AG04449 (cell line): Measurements from ENCODE around the gene OS9.
"Not testable (repeated sequence)": the region's sequence is repeated elsewhere in the genome, so short reads cannot be mapped to it uniquely, and the experiment has no call there.

Experiments
- CTCF ChIA-PET: fragments of 350-600 bp; formaldehyde crosslinking; extraction: SDS; loops from one replicate; lab custom pipeline; 2021; ENCODE audit warnings: antibody characterized with exemption; lab: Yijun Ruan, JAX
- POLR2A ChIA-PET: fragments of 400-600, 350-600 bp; formaldehyde crosslinking; extraction: SDS; loops from one replicate; lab custom pipeline; 2020; ENCODE audit warnings: antibody characterized with exemption, inconsistent platforms; lab: Yijun Ruan, JAX
- DNase-seq: peaks from one replicate; pipeline ENCODE4 v3.0.0-alpha.2; 2010; ENCODE audit warnings: low read depth, low spot score
- H3K4me3 ChIP-seq: 2 replicates; pipeline ENCODE4 v1.5.1; 2011; ENCODE audit warnings: low read depth, mild to moderate bottlenecking, control low read depth, low read length
- CTCF ChIP-seq: IDR thresholded peaks from one replicate; pipeline ENCODE4 v1.5.1; 2011; ENCODE audit warnings: mild to moderate bottlenecking, moderate library complexity, low read length, control low read depth, inconsistent platforms; ENCODE audit not compliant: insufficient read depth; ENCODE audit errors: missing control alignments

The OS9 gene

GRCh38 chr12:57712701-57713100 lies 18.8 kb downstream of the OS9 start:
- ChIA-PET POLR2A (no interaction called here), CTCF (interaction anchor here (0.9 to 2.0 kb wide), 2 partner anchors 10 to 14 kb away, joined by 3 to 10 read pairs; no protein-coding TSS in a partner anchor)
- TF ChIP-seq CTCF = no peak
- DNase-seq = no peak
- H3K4me3 ChIP-seq = no peak overlapping the region

- no peak overlapping the region for H3K4me3 ChIP-seq
- no peak for TF ChIP-seq CTCF
- ChIA-PET CTCF (interaction anchor here (0.9 to 2.0 kb wide), 3 partner anchors 10 to 132 kb away, joined by 3 to 10 read pairs (median 5); no protein-coding TSS in a partner anchor), POLR2A (no interaction called here)
- no peak for DNase-seq
These were observed 19.3 kb downstream of the OS9 start for GRCh38 chr12:57713209-57713608.

GRCh38 chr12:57715036-57715748 lies 21.3 kb downstream of the OS9 start:
- POLR2A ChIA-PET = interaction anchor here (0.6 kb wide), 1 partner anchor 8 kb away, joined by 3 read pairs; no protein-coding TSS in a partner anchor
- CTCF ChIA-PET = interaction anchor here (3.4 kb wide), 1 partner anchor 11 kb away, joined by 20 read pairs; no protein-coding TSS in a partner anchor

GRCh38 chr12:57715786-57716185 lies 21.9 kb downstream of the OS9 start:
- ChIA-PET CTCF (interaction anchor here (3.4 kb wide), 1 partner anchor 10 kb away, joined by 20 read pairs; no protein-coding TSS in a partner anchor), POLR2A (interaction anchor here (0.6 kb wide), 1 partner anchor 9 kb away, joined by 3 read pairs; no protein-coding TSS in a partner anchor)
- H3K4me3 ChIP-seq = no peak overlapping the region
- TF ChIP-seq CTCF = no peak
- DNase-seq = no peak

More at GRCh38 chr12:57715036-57715748, 21.3 kb downstream of the OS9 start:
- not testable (repeated sequence) for H3K4me3 ChIP-seq, DNase-seq

GRCh38 chr12:57716305-57716704 lies 22.4 kb downstream of the OS9 start:
- CTCF ChIA-PET = interaction anchor here (3.4 kb wide), 1 partner anchor 9 kb away, joined by 20 read pairs; no protein-coding TSS in a partner anchor
- DNase-seq = no peak
- TF ChIP-seq CTCF = no peak
- H3K4me3 ChIP-seq = no peak overlapping the region
- POLR2A ChIA-PET = no interaction called here

- POLR2A ChIA-PET = no interaction called here
- DNase-seq = no peak
- CTCF ChIA-PET = interaction anchor here (1.0 to 3.4 kb wide), 2 partner anchors 9 to 134 kb away, joined by 3 to 20 read pairs; no protein-coding TSS in a partner anchor
- no peak for TF ChIP-seq CTCF
- H3K4me3 ChIP-seq = no peak overlapping the region
These were observed 23.2 kb downstream of the OS9 start for GRCh38 chr12:57717131-57717530.
